IMR-90 (cell line): ENCODE measurements around the gene ACSBG1. TPM values are rescaled to one million over a fixed set of nuclear protein-coding genes. Genes with fewer than 3 reads are reported as not detected.

Experiments
- ATAC-seq: fragments of 200-7000 bp; cut with Tn5 transposase; 2 replicates; pipeline ENCODE4 v1.9.1; 2020; ENCODE audit warnings: low read depth, mild to moderate bottlenecking, moderate library complexity
- BruUV-seq: library from RNA; stranded (reverse); fragments of 400-500 nt; replicated peaks from 2 replicates; lab custom pipeline; 2021; lab: Mats Ljungman, UMichigan
- CTCF ChIA-PET: fragments of 300-600 bp; formaldehyde crosslinking; extraction: SDS; loops from one replicate; lab custom pipeline; 2021; ENCODE audit warnings: antibody characterized with exemption; lab: Yijun Ruan, JAX
- POLR2A ChIA-PET: fragments of 300-600 bp; sonication (Branson Sonifier 250); formaldehyde crosslinking; loops from one replicate; lab custom pipeline; 2022; ENCODE audit warnings: antibody characterized with exemption; ENCODE audit not compliant: unreplicated experiment; lab: Charles Lee
- DNase-seq: peaks from one replicate; pipeline ENCODE4 v3.0.0; 2013
- H2AFZ ChIP-seq: replicated peaks from 2 replicates; pipeline ENCODE3; 2013; ENCODE audit warnings: low read length, mild to moderate bottlenecking; ENCODE audit not compliant: poor library complexity
- H2AK5ac ChIP-seq: 2 replicates; pipeline ENCODE4 v1.6.1; 2013; ENCODE audit warnings: low read depth, low read length, inconsistent platforms
- H2AK9ac ChIP-seq: replicated peaks from 2 replicates; pipeline ENCODE3; 2013; ENCODE audit warnings: mild to moderate bottlenecking, low read depth, low read length, moderate library complexity; ENCODE audit not compliant: poor library complexity
- H2BK120ac ChIP-seq: 2 replicates; pipeline ENCODE4 v1.6.1; 2013; ENCODE audit warnings: low read depth, low read length, inconsistent platforms
- H2BK15ac ChIP-seq: 3 replicates; pipeline ENCODE4 v1.6.1; 2013; ENCODE audit warnings: low read depth, low read length, inconsistent platforms
- H2BK20ac ChIP-seq: 2 replicates; pipeline ENCODE4 v1.6.1; 2013; ENCODE audit warnings: low read depth, mild to moderate bottlenecking, inconsistent platforms, low read length, moderate library complexity
- H2BK5ac ChIP-seq: 2 replicates; pipeline ENCODE4 v1.6.1; 2013; ENCODE audit warnings: mild to moderate bottlenecking, low read depth, low read length, inconsistent platforms; ENCODE audit not compliant: poor library complexity, severe bottlenecking
- H3K14ac ChIP-seq: replicated peaks from 2 replicates; pipeline ENCODE4 v1.6.1; 2013; ENCODE audit warnings: low read depth, low read length, inconsistent platforms
- H3K18ac ChIP-seq: 2 replicates; pipeline ENCODE4 v1.6.1; 2013; ENCODE audit warnings: low read depth, low read length, control low read depth
- H3K23ac ChIP-seq: 2 replicates; pipeline ENCODE4 v1.6.1; 2013; ENCODE audit warnings: low read depth, low read length, inconsistent platforms
- H3K27ac ChIP-seq: 2 replicates; pipeline ENCODE4 v1.5.1; 2013; ENCODE audit warnings: mild to moderate bottlenecking, control low read depth, low read length; ENCODE audit not compliant: insufficient read depth
- H3K27me3 ChIP-seq: 2 replicates; pipeline ENCODE4 v1.6.1; 2013; ENCODE audit warnings: low read length; ENCODE audit not compliant: control insufficient read depth, insufficient read depth
- H3K36me3 ChIP-seq: 2 replicates; pipeline ENCODE4 v1.6.1; 2013; ENCODE audit warnings: low read length, mixed read lengths; ENCODE audit not compliant: control insufficient read depth, insufficient read depth
- H3K4ac ChIP-seq: 2 replicates; pipeline ENCODE4 v1.6.1; 2013; ENCODE audit warnings: low read depth, low read length, inconsistent platforms
- H3K4me1 ChIP-seq: 2 replicates; pipeline ENCODE4 v1.6.1; 2013; ENCODE audit warnings: low read length, mixed read lengths; ENCODE audit not compliant: control insufficient read depth, insufficient read depth
- H3K4me2 ChIP-seq: 2 replicates; pipeline ENCODE4 v1.6.1; 2013; ENCODE audit warnings: low read depth, mild to moderate bottlenecking, control low read depth, low read length, moderate library complexity
- H3K4me3 ChIP-seq: 2 replicates; pipeline ENCODE4 v1.5.1; 2013; ENCODE audit warnings: low read depth, mild to moderate bottlenecking, control low read depth, low read length, moderate library complexity; ENCODE audit not compliant: insufficient read depth
- H3K56ac ChIP-seq: 2 replicates; pipeline ENCODE4 v1.6.1; 2013; ENCODE audit warnings: low read length, inconsistent platforms; ENCODE audit not compliant: insufficient read depth; ENCODE audit errors: extremely low read depth
- H3K79me1 ChIP-seq, 2 experiments: 2 replicates each; pipeline ENCODE4 v1.6.1; 2013; ENCODE audit warnings: low read length in 2 of 2, inconsistent platforms in 1 of 2, low read depth in 1 of 2
- H3K9ac ChIP-seq: 2 replicates; pipeline ENCODE4 v1.6.1; 2013; ENCODE audit warnings: low read depth, low read length, control low read depth
- H3K9me1 ChIP-seq: 2 replicates; pipeline ENCODE4 v1.6.1; 2013; ENCODE audit warnings: low read length, inconsistent platforms; ENCODE audit not compliant: insufficient read depth
- H3K9me3 ChIP-seq: 2 replicates; pipeline ENCODE4 v1.6.1; 2013; ENCODE audit warnings: low read length; ENCODE audit not compliant: control insufficient read depth, insufficient read depth
- H4K20me1 ChIP-seq: 2 replicates; pipeline ENCODE4 v1.6.1; 2013; ENCODE audit warnings: low read length, inconsistent platforms; ENCODE audit not compliant: insufficient read depth
- H4K5ac ChIP-seq: 2 replicates; pipeline ENCODE4 v1.6.1; 2013; ENCODE audit warnings: mild to moderate bottlenecking, low read depth, low read length, control low read depth
- H4K8ac ChIP-seq, 2 experiments: 2 replicates each; pipeline ENCODE4 v1.6.1; 2013; ENCODE audit warnings: low read depth in 2 of 2, low read length in 2 of 2, control low read depth in 1 of 2, inconsistent platforms in 1 of 2
- H4K91ac ChIP-seq: 2 replicates; pipeline ENCODE4 v1.6.1; 2013; ENCODE audit warnings: low read depth, low read length, inconsistent platforms; ENCODE audit not compliant: insufficient read depth
- BHLHE40 ChIP-seq: fragments of 150-350 bp; IDR thresholded peaks from 2 replicates; pipeline ENCODE4 v1.6.1; 2016; ENCODE audit warnings: mild to moderate bottlenecking, low read depth, low read length
- CEBPB ChIP-seq: IDR thresholded peaks from 2 replicates; pipeline ENCODE4 v1.6.1; 2012; ENCODE audit warnings: low read depth, low read length, improper control_type of control experiment
- CHD1 ChIP-seq: IDR thresholded peaks from 2 replicates; pipeline ENCODE4 v1.6.1; 2012; ENCODE audit warnings: low read depth, low read length, improper control_type of control experiment
- CTCF ChIP-seq: conservative IDR thresholded peaks from 2 replicates; pipeline ENCODE4 v1.5.1; 2012; ENCODE audit warnings: mild to moderate bottlenecking, low read depth, low read length, improper control_type of control experiment
- FOS ChIP-seq: fragments of 150-350 bp; IDR thresholded peaks from 2 replicates; pipeline ENCODE4 v1.6.1; 2016; ENCODE audit warnings: low read depth, low read length
- MAFK ChIP-seq: IDR thresholded peaks from 2 replicates; pipeline ENCODE4 v1.6.1; 2012; ENCODE audit warnings: low read depth, low read length, improper control_type of control experiment
- MAZ ChIP-seq: IDR thresholded peaks from 2 replicates; pipeline ENCODE4 v1.6.1; 2012; ENCODE audit warnings: low read depth, mild to moderate bottlenecking, low read length, improper control_type of control experiment, moderate library complexity, borderline replicate concordance
- MXI1 ChIP-seq: IDR thresholded peaks from 2 replicates; pipeline ENCODE4 v1.6.1; 2012; ENCODE audit warnings: low read depth, mild to moderate bottlenecking, low read length, moderate library complexity, borderline replicate concordance
- NFE2L2 ChIP-seq: fragments of 150-350 bp; IDR thresholded peaks from 2 replicates; pipeline ENCODE4 v1.6.1; 2016; ENCODE audit warnings: low read depth, mild to moderate bottlenecking, low read length
- POLR2A ChIP-seq: IDR thresholded peaks from 2 replicates; pipeline ENCODE4 v1.6.1; 2012; ENCODE audit warnings: mild to moderate bottlenecking, low read depth, low read length
- RAD21 ChIP-seq: IDR thresholded peaks from 2 replicates; pipeline ENCODE4 v1.6.1; 2012; ENCODE audit warnings: low read length, improper control_type of control experiment
- RCOR1 ChIP-seq: IDR thresholded peaks from 2 replicates; pipeline ENCODE4 v1.6.1; 2012; ENCODE audit warnings: mild to moderate bottlenecking, low read length, improper control_type of control experiment; ENCODE audit not compliant: insufficient replicate concordance
- RFX5 ChIP-seq: IDR thresholded peaks from 2 replicates; pipeline ENCODE4 v1.8.0; 2012; ENCODE audit warnings: low read depth, mild to moderate bottlenecking, low read length, moderate library complexity
- SMC3 ChIP-seq: fragments of 150-350 bp; IDR thresholded peaks from 2 replicates; pipeline ENCODE4 v1.6.1; 2016; ENCODE audit warnings: low read depth, mild to moderate bottlenecking, antibody characterized with exemption, low read length, moderate library complexity
- WGBS, 2 experiments: methylation state at CpG; one replicate each; pipeline versions ENCODE4 v1.1.5 to v1.1.7; 2013; ENCODE audit warnings: missing lambda C conversion rate in 2 of 2; ENCODE audit not compliant: insufficient read length in 1 of 2; ENCODE audit errors: extremely low coverage in 2 of 2; 5-methylcytosine and 5-hydroxymethylcytosine counted together
- dilution Hi-C: fragments of 300-500 bp; cut with HindIII; formaldehyde crosslinking; loops from one replicate; pipeline ENCODE4 v1.14.3; 2018; ENCODE audit warnings: low sequenced_read_pairs; ENCODE audit not compliant: unreplicated experiment
- in situ Hi-C: fragments of 300-500 bp; cut with MboI; formaldehyde crosslinking; loops from 3 replicates; pipeline ENCODE4 v1.14.3; 2019; ENCODE audit warnings: low sequenced_read_pairs, inconsistent platforms, mixed read lengths
- intact Hi-C: fragments of 100-400 bp; cut with micrococcal nuclease; formaldehyde crosslinking; loops from 2 replicates; pipeline ENCODE4 v1.10.0; 2022
- polyA plus RNA-seq, 3 experiments: library from polyadenylated mRNA; depleted of rRNA; stranded (reverse); fragments of >200 nt; gene quantifications; 2 replicates each; pipeline ENCODE4 v1.2.3, GENCODE V29; 2012; ENCODE audit warnings: low replicate concordance in 1 of 3
- total RNA-seq: library from RNA; depleted of rRNA; stranded (reverse); fragments of >200 nt; gene quantifications from 2 replicates; pipeline ENCODE4 v1.2.3, GENCODE V29; 2012
- TF ChIP-seq, protein P1 (sequence below): fragments of 150-350 bp; IDR thresholded peaks from 2 replicates; pipeline ENCODE4 v1.6.1; 2017; ENCODE audit warnings: mild to moderate bottlenecking, antibody characterized with exemption, low read length, low read depth
- TF ChIP-seq, protein P2 (sequence below): fragments of 150-350 bp; IDR thresholded peaks from 2 replicates; pipeline ENCODE4 v1.6.1; 2016; ENCODE audit warnings: low read depth, mild to moderate bottlenecking, low read length, moderate library complexity, borderline replicate concordance

Gene ACSBG1
- total and polyA plus RNA-seq, 2 of the 4 experiments (the other 2 are of a cell fraction) = 0.02 TPM; not detected in 1

GRCh38 chr15:78241017-78241416 is 6.7 kb upstream of the ACSBG1 start:
- ChIA-PET CTCF (interaction anchor here (0.6 to 1.7 kb wide), 15 partner anchors 16 to 277 kb away, joined by 3 to 9 read pairs (median 4); no protein-coding TSS in a partner anchor), POLR2A (no interaction called here)
- WGBS, 2 experiments = 0% methylated on average over 1 of the region's 12 CpGs; no CpG with 5 or more reads in 1 of the 2 experiments
- no peak overlapping the region for H2BK20ac ChIP-seq
- H3K4me3 ChIP-seq = no peak overlapping the region
- H2BK120ac ChIP-seq = no peak overlapping the region
- TF ChIP-seq, protein P1, sequence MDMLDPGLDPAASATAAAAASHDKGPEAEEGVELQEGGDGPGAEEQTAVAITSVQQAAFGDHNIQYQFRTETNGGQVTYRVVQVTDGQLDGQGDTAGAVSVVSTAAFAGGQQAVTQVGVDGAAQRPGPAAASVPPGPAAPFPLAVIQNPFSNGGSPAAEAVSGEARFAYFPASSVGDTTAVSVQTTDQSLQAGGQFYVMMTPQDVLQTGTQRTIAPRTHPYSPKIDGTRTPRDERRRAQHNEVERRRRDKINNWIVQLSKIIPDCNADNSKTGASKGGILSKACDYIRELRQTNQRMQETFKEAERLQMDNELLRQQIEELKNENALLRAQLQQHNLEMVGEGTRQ = no peak
- TF ChIP-seq SMC3 (peak; percentile 91), MXI1 (no peak), RFX5 (no peak), NFE2L2 (no peak), RAD21 (peak; percentile 91), POLR2A (0 out of 2 replicates have a peak, but pooled peaks have one; percentile 32), MAZ (peak; percentile 43; the same call in 1 of the 2 replicates), MAFK (no peak), FOS (no peak), CEBPB (peak; percentile 85), CHD1 (no peak), CTCF (peak; percentile 92), RCOR1 (no peak), BHLHE40 (no peak)
- TF ChIP-seq, protein P2, sequence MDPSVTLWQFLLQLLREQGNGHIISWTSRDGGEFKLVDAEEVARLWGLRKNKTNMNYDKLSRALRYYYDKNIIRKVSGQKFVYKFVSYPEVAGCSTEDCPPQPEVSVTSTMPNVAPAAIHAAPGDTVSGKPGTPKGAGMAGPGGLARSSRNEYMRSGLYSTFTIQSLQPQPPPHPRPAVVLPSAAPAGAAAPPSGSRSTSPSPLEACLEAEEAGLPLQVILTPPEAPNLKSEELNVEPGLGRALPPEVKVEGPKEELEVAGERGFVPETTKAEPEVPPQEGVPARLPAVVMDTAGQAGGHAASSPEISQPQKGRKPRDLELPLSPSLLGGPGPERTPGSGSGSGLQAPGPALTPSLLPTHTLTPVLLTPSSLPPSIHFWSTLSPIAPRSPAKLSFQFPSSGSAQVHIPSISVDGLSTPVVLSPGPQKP = no peak
- ATAC-seq = peak; percentile 99
- H3K14ac ChIP-seq = no peak overlapping the region
- H3K79me1 ChIP-seq = no peaks in the 10 kb centered on the region
- no peak overlapping the region for H3K56ac ChIP-seq
- H2AK9ac ChIP-seq = no peak overlapping the region
- BruUV-seq = no TSS peak
- H3K18ac ChIP-seq = no peak overlapping the region
- H2BK15ac ChIP-seq = no peak overlapping the region
- no peak overlapping the region for H3K4ac ChIP-seq
- no peak overlapping the region for H2BK5ac ChIP-seq
- no peak overlapping the region for H3K4me2 ChIP-seq
- DNase-seq = peak; percentile 59
- H3K27me3 ChIP-seq = peaks cover 20% of the 10 kb centered on the region
- no peaks in the 10 kb centered on the region; the same call in 1 of the 2 replicates for H3K9me1 ChIP-seq
- H2AK5ac ChIP-seq = no peak overlapping the region
- intact Hi-C loops = loop anchor here (1.0 to 5.0 kb wide), 5 partner anchors 64 to 339 kb away; partner anchors contain the start of gene CIB2
- H3K9me3 ChIP-seq = no peaks in the 10 kb centered on the region
- no peak overlapping the region for H3K23ac ChIP-seq
- no peak overlapping the region for H4K8ac ChIP-seq
- H4K91ac ChIP-seq = no peak overlapping the region
- H4K20me1 ChIP-seq = no peaks in the 10 kb centered on the region; the same call in 1 of the 2 replicates
- H4K5ac ChIP-seq = no peak overlapping the region
- in situ Hi-C loops = loop anchor here (5.0 kb wide), 1 partner anchor 284 kb away; no protein-coding TSS in a partner anchor
- dilution Hi-C loops = no loop called here
- H3K27ac ChIP-seq = no peak overlapping the region
- H2AFZ ChIP-seq = peak overlapping the region; percentile 76
- H3K36me3 ChIP-seq = no peaks in the 10 kb centered on the region
- no peaks in the 10 kb centered on the region for H3K4me1 ChIP-seq
- no peak overlapping the region for H3K9ac ChIP-seq
